Panc1 (cell line): ENCODE data around the gene SCRN3.
"Not testable (repeated sequence)": the region's sequence is repeated elsewhere in the genome, so short reads cannot be mapped to it uniquely, and the experiment has no call there.

Source experiments
- SIN3A ChIP-seq: IDR thresholded peaks from 2 replicates; pipeline ENCODE4 v1.6.1; 2012; ENCODE audit warnings: low read depth, mild to moderate bottlenecking, low read length, moderate library complexity, borderline replicate concordance; ENCODE audit not compliant: insufficient read depth
- TCF7L2 ChIP-seq: IDR thresholded peaks from 2 replicates; pipeline ENCODE4 v1.6.1; 2011; ENCODE audit warnings: mild to moderate bottlenecking, low read depth, low read length, inconsistent platforms
- TF ChIP-seq, protein P1 (sequence below): fragments of 450-650 bp; IDR thresholded peaks from 2 replicates; pipeline ENCODE4 v1.5.1; 2017; ENCODE audit warnings: mild to moderate bottlenecking
- TF ChIP-seq, protein P2 (sequence below), 2 experiments: IDR thresholded peaks; 2 replicates each; pipeline ENCODE4 v1.6.1; 2011 to 2012; ENCODE audit warnings: low read depth in 2 of 2, control low read depth in 1 of 2, low read length in 1 of 2, mild to moderate bottlenecking in 1 of 2, moderate library complexity in 1 of 2; ENCODE audit not compliant: insufficient read depth in 1 of 2

DNA sequence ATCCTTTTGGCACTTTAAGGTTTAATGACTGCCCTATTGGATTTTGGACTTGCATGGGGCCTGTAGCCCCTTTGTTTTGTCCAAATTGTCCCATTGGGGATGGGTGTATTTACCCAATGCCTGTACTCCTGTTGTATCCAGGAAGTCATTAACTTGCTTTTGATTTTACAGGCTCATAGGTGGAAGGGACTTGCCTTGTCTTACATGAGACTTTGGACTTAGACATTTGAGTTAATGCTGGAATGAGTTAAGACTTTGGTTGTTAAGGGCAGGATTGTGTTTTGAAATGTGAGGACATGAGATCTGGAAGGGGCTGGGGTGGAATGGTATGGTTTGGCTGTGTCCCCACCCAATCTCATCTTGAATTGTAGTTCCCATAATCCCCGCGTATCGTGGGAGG, 5.2 kb upstream of the SCRN3 start:
- TF ChIP-seq, protein P1, sequence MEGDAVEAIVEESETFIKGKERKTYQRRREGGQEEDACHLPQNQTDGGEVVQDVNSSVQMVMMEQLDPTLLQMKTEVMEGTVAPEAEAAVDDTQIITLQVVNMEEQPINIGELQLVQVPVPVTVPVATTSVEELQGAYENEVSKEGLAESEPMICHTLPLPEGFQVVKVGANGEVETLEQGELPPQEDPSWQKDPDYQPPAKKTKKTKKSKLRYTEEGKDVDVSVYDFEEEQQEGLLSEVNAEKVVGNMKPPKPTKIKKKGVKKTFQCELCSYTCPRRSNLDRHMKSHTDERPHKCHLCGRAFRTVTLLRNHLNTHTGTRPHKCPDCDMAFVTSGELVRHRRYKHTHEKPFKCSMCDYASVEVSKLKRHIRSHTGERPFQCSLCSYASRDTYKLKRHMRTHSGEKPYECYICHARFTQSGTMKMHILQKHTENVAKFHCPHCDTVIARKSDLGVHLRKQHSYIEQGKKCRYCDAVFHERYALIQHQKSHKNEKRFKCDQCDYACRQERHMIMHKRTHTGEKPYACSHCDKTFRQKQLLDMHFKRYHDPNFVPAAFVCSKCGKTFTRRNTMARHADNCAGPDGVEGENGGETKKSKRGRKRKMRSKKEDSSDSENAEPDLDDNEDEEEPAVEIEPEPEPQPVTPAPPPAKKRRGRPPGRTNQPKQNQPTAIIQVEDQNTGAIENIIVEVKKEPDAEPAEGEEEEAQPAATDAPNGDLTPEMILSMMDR = not testable (repeated sequence)
- TF ChIP-seq, protein P2, sequence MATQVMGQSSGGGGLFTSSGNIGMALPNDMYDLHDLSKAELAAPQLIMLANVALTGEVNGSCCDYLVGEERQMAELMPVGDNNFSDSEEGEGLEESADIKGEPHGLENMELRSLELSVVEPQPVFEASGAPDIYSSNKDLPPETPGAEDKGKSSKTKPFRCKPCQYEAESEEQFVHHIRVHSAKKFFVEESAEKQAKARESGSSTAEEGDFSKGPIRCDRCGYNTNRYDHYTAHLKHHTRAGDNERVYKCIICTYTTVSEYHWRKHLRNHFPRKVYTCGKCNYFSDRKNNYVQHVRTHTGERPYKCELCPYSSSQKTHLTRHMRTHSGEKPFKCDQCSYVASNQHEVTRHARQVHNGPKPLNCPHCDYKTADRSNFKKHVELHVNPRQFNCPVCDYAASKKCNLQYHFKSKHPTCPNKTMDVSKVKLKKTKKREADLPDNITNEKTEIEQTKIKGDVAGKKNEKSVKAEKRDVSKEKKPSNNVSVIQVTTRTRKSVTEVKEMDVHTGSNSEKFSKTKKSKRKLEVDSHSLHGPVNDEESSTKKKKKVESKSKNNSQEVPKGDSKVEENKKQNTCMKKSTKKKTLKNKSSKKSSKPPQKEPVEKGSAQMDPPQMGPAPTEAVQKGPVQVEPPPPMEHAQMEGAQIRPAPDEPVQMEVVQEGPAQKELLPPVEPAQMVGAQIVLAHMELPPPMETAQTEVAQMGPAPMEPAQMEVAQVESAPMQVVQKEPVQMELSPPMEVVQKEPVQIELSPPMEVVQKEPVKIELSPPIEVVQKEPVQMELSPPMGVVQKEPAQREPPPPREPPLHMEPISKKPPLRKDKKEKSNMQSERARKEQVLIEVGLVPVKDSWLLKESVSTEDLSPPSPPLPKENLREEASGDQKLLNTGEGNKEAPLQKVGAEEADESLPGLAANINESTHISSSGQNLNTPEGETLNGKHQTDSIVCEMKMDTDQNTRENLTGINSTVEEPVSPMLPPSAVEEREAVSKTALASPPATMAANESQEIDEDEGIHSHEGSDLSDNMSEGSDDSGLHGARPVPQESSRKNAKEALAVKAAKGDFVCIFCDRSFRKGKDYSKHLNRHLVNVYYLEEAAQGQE (IDR thresholded peaks at IDR 0.05; ENCODE audit: insufficient read depth in 1 of 2, low read depth in 2 of 2, low read length in 1 of 2) = not testable (repeated sequence)
- TF ChIP-seq TCF7L2, SIN3A: not testable (repeated sequence)
